NCI-H2107 (cell line): ENCODE data around the gene HOTAIR.

Experiments
- DNase-seq: peaks from one replicate; lab custom pipeline; 2025; lab: John Stamatoyannopoulos, UW

HOTAIR gene

GRCh38 chr12:53928054-53928835 lies 46.5 kb downstream of the HOTAIR start:
- DNase-seq: no peak

- no peak for DNase-seq
Measured at GRCh38 chr12:53927220-53928029, 47.3 kb downstream of the HOTAIR start.

GRCh38 chr12:53924521-53925405 lies 50.0 kb downstream of the HOTAIR start:
- DNase-seq: no peak

GRCh38 chr12:53916788-53917655 lies 57.7 kb downstream of the HOTAIR start:
- no peak for DNase-seq
